Activated CD8-positive, alpha-beta T cell treated with anti-CD3 and anti-CD28 coated beads, Interleukin-2, amount 10 ng/mL, durations not matched to agents 7 days and 5 days (primary cell): ENCODE data around the gene VPS37C. TPM values are rescaled to one million over a fixed set of nuclear protein-coding genes. Genes with fewer than 3 reads are reported as not detected.
A peak's percentile ranks its signal among the peaks of the same experiment; 100 is the strongest.
"Not testable (repeated sequence)": the region's sequence is repeated elsewhere in the genome, so short reads cannot be mapped to it uniquely, and the experiment has no call there.

Experiments
- ATAC-seq: fragments of 150-1000 bp; cut with Tn5 transposase; one replicate; pipeline ENCODE4 v1.10.0; 2021; ENCODE audit warnings: moderate library complexity
- CTCF ChIA-PET: fragments of 350-600 bp; sonication (Branson Sonifier 250); formaldehyde crosslinking; loops from one replicate; lab custom pipeline; 2021; ENCODE audit warnings: antibody characterized with exemption; lab: Charles Lee
- POLR2A ChIA-PET: fragments of 350-600 bp; sonication (Branson Sonifier 250); formaldehyde crosslinking; loops from one replicate; lab custom pipeline; 2021; ENCODE audit warnings: antibody characterized with exemption; lab: Charles Lee
- DNase-seq: peaks from one replicate; pipeline ENCODE4 v3.0.0-alpha.2; 2020
- H3K27ac Mint-ChIP-seq: one replicate; pipeline ENCODE4 v1.8.0; 2021; ENCODE audit warnings: mild to moderate bottlenecking, mixed read lengths
- H3K27me3 Mint-ChIP-seq: one replicate; pipeline ENCODE4 v1.8.0; 2021; ENCODE audit warnings: low read depth, mixed read lengths
- H3K36me3 Mint-ChIP-seq: one replicate; pipeline ENCODE4 v1.8.0; 2021; ENCODE audit warnings: low read depth, mixed read lengths
- H3K4me1 Mint-ChIP-seq: one replicate; pipeline ENCODE4 v1.8.0; 2021; ENCODE audit warnings: low read depth, mixed read lengths
- H3K4me3 Mint-ChIP-seq: one replicate; pipeline ENCODE4 v1.8.0; 2021; ENCODE audit warnings: mild to moderate bottlenecking, mixed read lengths
- H3K9me3 Mint-ChIP-seq: one replicate; pipeline ENCODE4 v1.8.0; 2022; ENCODE audit warnings: mixed read lengths; ENCODE audit not compliant: insufficient read depth
- total RNA-seq, 2 experiments: library from RNA; stranded (reverse); gene quantifications; one replicate each; pipeline ENCODE4 v1.2.3, GENCODE V29; 2021

The VPS37C gene
- total RNA-seq, 2 experiments from 2014 or later: 3.4 to 3.8 TPM

GRCh38 chr11:61194981-61195695, 33.9 kb upstream of the VPS37C start:
- Mint-ChIP-seq H3K9me3 (no peaks in the 10 kb centered on the region), H3K36me3 (no peaks in the 10 kb centered on the region), H3K4me3 (no peak overlapping the region), H3K27ac (no peak overlapping the region), H3K4me1 (no peaks in the 10 kb centered on the region), H3K27me3 (peaks cover 2% of the 10 kb centered on the region)
- DNase-seq (no peak), ATAC-seq (no peak)
- ChIA-PET CTCF (interaction anchor here (1.0 kb wide), 1 partner anchor 7 kb away, joined by 3 read pairs; no protein-coding TSS in a partner anchor), POLR2A (no interaction called here)

- POLR2A ChIA-PET: no interaction called here
- Mint-ChIP-seq H3K9me3 (no peaks in the 10 kb centered on the region), H3K27ac (no peak overlapping the region), H3K36me3 (no peaks in the 10 kb centered on the region), H3K4me1 (no peaks in the 10 kb centered on the region), H3K27me3 (peaks cover 2% of the 10 kb centered on the region), H3K4me3 (no peak overlapping the region)
- no peak for DNase-seq
- CTCF ChIA-PET: no interaction called here
- no peak for ATAC-seq
Observed at GRCh38 chr11:61194169-61194671, 33.0 kb upstream of the VPS37C start.

- H3K4me3 Mint-ChIP-seq: no peak overlapping the region
- DNase-seq: no peak
- no peaks in the 10 kb centered on the region for H3K4me1 Mint-ChIP-seq
- ATAC-seq: no peak
- H3K9me3 Mint-ChIP-seq: no peaks in the 10 kb centered on the region
- H3K27ac Mint-ChIP-seq: no peak overlapping the region
- POLR2A ChIA-PET: no interaction called here
- CTCF ChIA-PET: no interaction called here
- no peaks in the 10 kb centered on the region for H3K36me3 Mint-ChIP-seq
- peaks cover 2% of the 10 kb centered on the region for H3K27me3 Mint-ChIP-seq
Observed at GRCh38 chr11:61193596-61193995, 32.4 kb upstream of the VPS37C start.

- Mint-ChIP-seq H3K27ac (no peak overlapping the region), H3K9me3 (no peaks in the 10 kb centered on the region), H3K4me3 (no peak overlapping the region), H3K36me3 (no peaks in the 10 kb centered on the region), H3K27me3 (peaks cover 4% of the 10 kb centered on the region), H3K4me1 (peaks cover 3% of the 10 kb centered on the region)
- DNase-seq (no peak), ATAC-seq (no peak)
- POLR2A ChIA-PET: no interaction called here
- CTCF ChIA-PET: interaction anchor here (4.7 kb wide), 1 partner anchor 60 kb away, joined by 41 read pairs; no protein-coding TSS in a partner anchor
Observed at GRCh38 chr11:61189933-61190332, 28.7 kb upstream of the VPS37C start.

GRCh38 chr11:61187505-61188130, 26.4 kb upstream of the VPS37C start:
- peaks cover 4% of the 10 kb centered on the region for H3K27me3 Mint-ChIP-seq
- H3K9me3 Mint-ChIP-seq: no peaks in the 10 kb centered on the region
- H3K4me1 Mint-ChIP-seq: peaks cover 3% of the 10 kb centered on the region
- POLR2A ChIA-PET: interaction anchor here (0.7 kb wide), 1 partner anchor 33 kb away, joined by 3 read pairs; no protein-coding TSS in a partner anchor
- H3K27ac Mint-ChIP-seq: no peak overlapping the region
- DNase-seq: peak; percentile 87
- peak; percentile 87 for ATAC-seq
- CTCF ChIA-PET: interaction anchor here (0.7 to 4.7 kb wide), 33 partner anchors 8 to 412 kb away, joined by 3 to 41 read pairs (median 4); partner anchors contain the start of genes CD6 and VPS37C
- H3K36me3 Mint-ChIP-seq: no peaks in the 10 kb centered on the region
- no peak overlapping the region for H3K4me3 Mint-ChIP-seq

GRCh38 chr11:61186504-61186903, 25.3 kb upstream of the VPS37C start:
- DNase-seq (no peak), ATAC-seq (no peak)
- H3K27ac Mint-ChIP-seq: no peak overlapping the region
- CTCF ChIA-PET: interaction anchor here (1.0 to 4.7 kb wide), 24 partner anchors 10 to 411 kb away, joined by 3 to 41 read pairs (median 5); partner anchors contain the start of genes CD6 and VPS37C
- H3K36me3 Mint-ChIP-seq: no peaks in the 10 kb centered on the region
- peaks cover 3% of the 10 kb centered on the region for H3K4me1 Mint-ChIP-seq
- no peaks in the 10 kb centered on the region for H3K9me3 Mint-ChIP-seq
- peaks cover 4% of the 10 kb centered on the region for H3K27me3 Mint-ChIP-seq
- no peak overlapping the region for H3K4me3 Mint-ChIP-seq
- POLR2A ChIA-PET: no interaction called here

GRCh38 chr11:61183645-61184044, 22.4 kb upstream of the VPS37C start:
- no peak for DNase-seq
- Mint-ChIP-seq H3K4me3 (no peak overlapping the region), H3K4me1 (peaks cover 3% of the 10 kb centered on the region), H3K36me3 (no peaks in the 10 kb centered on the region), H3K27ac (no peak overlapping the region), H3K9me3 (no peaks in the 10 kb centered on the region), H3K27me3 (peaks cover 13% of the 10 kb centered on the region)
- ChIA-PET CTCF (interaction anchor here (1.3 to 1.4 kb wide), 2 partner anchors 30 to 352 kb away, joined by 3 to 4 read pairs; no protein-coding TSS in a partner anchor), POLR2A (no interaction called here)
- no peak for ATAC-seq

GRCh38 chr11:61181489-61181888, 20.3 kb upstream of the VPS37C start:
- CTCF ChIA-PET: interaction anchor here (1.5 kb wide), 1 partner anchor 204 kb away, joined by 5 read pairs; no protein-coding TSS in a partner anchor
- Mint-ChIP-seq H3K27me3 (peaks cover 13% of the 10 kb centered on the region), H3K4me3 (no peak overlapping the region), H3K9me3 (no peaks in the 10 kb centered on the region), H3K4me1 (no peaks in the 10 kb centered on the region), H3K36me3 (no peaks in the 10 kb centered on the region), H3K27ac (no peak overlapping the region)
- DNase-seq (no peak), ATAC-seq (no peak)
- POLR2A ChIA-PET: no interaction called here

GRCh38 chr11:61180205-61180604, 19.0 kb upstream of the VPS37C start:
- H3K36me3 Mint-ChIP-seq, H3K9me3 Mint-ChIP-seq, H3K27ac Mint-ChIP-seq, H3K4me1 Mint-ChIP-seq, DNase-seq, H3K4me3 Mint-ChIP-seq, POLR2A ChIA-PET, ATAC-seq: not testable (repeated sequence)
- CTCF ChIA-PET: interaction anchor here (1.1 kb wide), 1 partner anchor 51 kb away, joined by 5 read pairs; no protein-coding TSS in a partner anchor
- H3K27me3 Mint-ChIP-seq: peaks cover 19% of the 10 kb centered on the region

GRCh38 chr11:61176446-61176845, 15.2 kb upstream of the VPS37C start:
- POLR2A ChIA-PET: no interaction called here
- DNase-seq (no peak), ATAC-seq (no peak)
- no peaks in the 10 kb centered on the region for H3K9me3 Mint-ChIP-seq
- no peak overlapping the region for H3K4me3 Mint-ChIP-seq
- CTCF ChIA-PET: interaction anchor here (2.5 kb wide), 1 partner anchor 10 kb away, joined by 11 read pairs; no protein-coding TSS in a partner anchor
- no peak overlapping the region for H3K27ac Mint-ChIP-seq
- H3K27me3 Mint-ChIP-seq: peaks cover 25% of the 10 kb centered on the region
- H3K4me1 Mint-ChIP-seq: peaks cover 10% of the 10 kb centered on the region
- no peaks in the 10 kb centered on the region for H3K36me3 Mint-ChIP-seq

GRCh38 chr11:61174949-61175348, 13.7 kb upstream of the VPS37C start:
- no peak overlapping the region for H3K27ac Mint-ChIP-seq
- peaks cover 20% of the 10 kb centered on the region for H3K27me3 Mint-ChIP-seq
- POLR2A ChIA-PET: no interaction called here

More at GRCh38 chr11:61174949-61175348, 13.7 kb upstream of the VPS37C start:
- DNase-seq (no peak), ATAC-seq (no peak)
- H3K9me3 Mint-ChIP-seq: no peaks in the 10 kb centered on the region
- H3K4me1 Mint-ChIP-seq: peaks cover 10% of the 10 kb centered on the region
- H3K4me3 Mint-ChIP-seq: no peak overlapping the region
- H3K36me3 Mint-ChIP-seq: no peaks in the 10 kb centered on the region
- CTCF ChIA-PET: interaction anchor here (2.5 kb wide), 1 partner anchor 12 kb away, joined by 11 read pairs; no protein-coding TSS in a partner anchor
